PC-3 (cell line): Measurements from ENCODE around the gene ENO4. TPM values are rescaled to one million over a fixed set of nuclear protein-coding genes. Genes with fewer than 3 reads are reported as not detected.

Experiments
- ATAC-seq: fragments of 200-7000 bp; cut with Tn5 transposase; 2 replicates; pipeline ENCODE4 v1.9.1; 2020; ENCODE audit warnings: mild to moderate bottlenecking, moderate library complexity
- BruUV-seq: library from RNA; stranded (reverse); fragments of 400-500 nt; replicated peaks from 2 replicates; lab custom pipeline; 2021; lab: Mats Ljungman, UMichigan
- CTCF ChIA-PET: fragments of 300-600 bp; sonication (Branson Sonifier 250); formaldehyde crosslinking; loops from one replicate; lab custom pipeline; 2022; ENCODE audit warnings: antibody characterized with exemption; lab: Charles Lee
- POLR2A ChIA-PET: fragments of 300-600 bp; sonication (Branson Sonifier 250); formaldehyde crosslinking; loops from one replicate; lab custom pipeline; 2022; ENCODE audit warnings: antibody characterized with exemption; ENCODE audit not compliant: unreplicated experiment; lab: Charles Lee
- DNase-seq: peaks from one replicate; pipeline ENCODE4 v3.0.0-alpha.2; 2015
- H2AFZ ChIP-seq: fragments of 300-600 bp; sonication (generic); 2 replicates; pipeline ENCODE4 v1.6.0; 2016; ENCODE audit warnings: antibody characterized with exemption, low read length
- H3F3A ChIP-seq: fragments of 300-600 bp; sonication (generic); one replicate; pipeline ENCODE4 v1.6.0; 2017; ENCODE audit warnings: antibody characterized with exemption, low read length, control low read depth, mild to moderate bottlenecking; ENCODE audit not compliant: unreplicated experiment
- H3K27ac ChIP-seq: fragments of 300-600 bp; sonication (generic); 2 replicates; pipeline ENCODE4 v1.5.1; 2016; ENCODE audit warnings: mild to moderate bottlenecking, low read length
- H3K27me3 ChIP-seq: fragments of 300-600 bp; sonication (generic); 2 replicates; pipeline ENCODE4 v1.6.1; 2016; ENCODE audit warnings: low read length, mixed read lengths
- H3K36me3 ChIP-seq: fragments of 300-600 bp; sonication (generic); 2 replicates; pipeline ENCODE4 v1.6.1; 2016; ENCODE audit warnings: low read depth, mixed run types, low read length, mixed read lengths
- H3K4me1 ChIP-seq: fragments of 300-600 bp; sonication (generic); 2 replicates; pipeline ENCODE4 v1.5.1; 2016; ENCODE audit warnings: low read length; ENCODE audit not compliant: insufficient read depth
- H3K4me2 ChIP-seq: fragments of 300-600 bp; sonication (generic); 2 replicates; pipeline ENCODE4 v1.6.0; 2016; ENCODE audit warnings: low read length
- H3K4me3 ChIP-seq: fragments of 300-600 bp; sonication (generic); 2 replicates; pipeline ENCODE4 v1.5.1; 2016; ENCODE audit warnings: mild to moderate bottlenecking, low read length, mixed read lengths
- H3K79me2 ChIP-seq: fragments of 300-600 bp; sonication (generic); 2 replicates; pipeline ENCODE4 v1.6.1; 2017; ENCODE audit warnings: low read length, mixed read lengths
- H3K9ac ChIP-seq: fragments of 300-600 bp; sonication (generic); 2 replicates; pipeline ENCODE4 v1.6.0; 2016; ENCODE audit warnings: mild to moderate bottlenecking, low read length
- H3K9me2 ChIP-seq: fragments of 300-600 bp; sonication (generic); replicated peaks from 2 replicates; pipeline ENCODE4 v1.6.1; 2016; ENCODE audit warnings: mixed run types, low read length, mixed read lengths
- H3K9me3 ChIP-seq: fragments of 300-600 bp; sonication (generic); 2 replicates; pipeline ENCODE4 v1.6.1; 2016; ENCODE audit warnings: low read length, mixed read lengths
- H4K20me1 ChIP-seq: fragments of 300-600 bp; sonication (generic); 2 replicates; pipeline ENCODE4 v1.6.1; 2016; ENCODE audit warnings: low read length, mixed read lengths
- EZH2 ChIP-seq: fragments of 300-600 bp; sonication (generic); IDR thresholded peaks from one replicate; pipeline ENCODE4 v1.6.1; 2017; ENCODE audit warnings: antibody characterized with exemption, mild to moderate bottlenecking, low read length; ENCODE audit not compliant: unreplicated experiment
- EZH2phosphoT487 ChIP-seq: fragments of 300-600 bp; sonication (generic); IDR thresholded peaks from 2 replicates; pipeline ENCODE4 v1.6.1; 2018; ENCODE audit warnings: mild to moderate bottlenecking, antibody characterized with exemption, low read length, borderline replicate concordance
- intact Hi-C: fragments of 100-400 bp; cut with micrococcal nuclease; formaldehyde crosslinking; loops from 2 replicates; pipeline ENCODE4 v1.9.0; 2023
- total RNA-seq: library from RNA; depleted of rRNA; stranded (reverse); fragments of >200 nt; gene quantifications from 2 replicates; pipeline ENCODE4 v1.2.3, GENCODE V29; 2014; rRNA removed
- TF ChIP-seq, protein P1 (sequence below): fragments of 300-600 bp; sonication (generic); conservative IDR thresholded peaks from 2 replicates; pipeline ENCODE4 v1.5.1; 2017; ENCODE audit warnings: antibody characterized with exemption, low read depth, mild to moderate bottlenecking, low read length

The ENO4 gene
- total RNA-seq, 1 experiment from 2014 or later = not detected

DNA sequence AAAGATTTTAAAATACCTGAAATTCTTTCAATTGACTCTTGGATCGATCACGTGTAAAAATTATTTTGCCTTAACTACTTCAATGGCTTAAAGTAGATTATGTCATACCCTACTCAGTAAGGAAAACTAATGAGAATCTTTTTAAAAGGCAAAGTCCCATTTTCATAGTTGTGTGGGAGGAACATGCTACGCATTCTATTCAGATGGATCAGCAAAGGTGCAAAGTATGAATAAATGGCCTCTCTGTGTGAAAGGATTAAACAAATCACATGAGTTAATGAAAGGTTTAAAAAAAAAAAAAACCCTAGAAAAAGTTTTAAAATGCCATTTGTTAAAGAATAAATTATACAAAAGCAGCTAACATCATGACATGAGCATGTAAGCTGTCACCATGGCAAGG, 77.1 kb downstream of the ENO4 start:
- ATAC-seq = no peak
- no peaks in the 10 kb centered on the region for H3K79me2 ChIP-seq
- POLR2A ChIA-PET = no interaction called here

DNA sequence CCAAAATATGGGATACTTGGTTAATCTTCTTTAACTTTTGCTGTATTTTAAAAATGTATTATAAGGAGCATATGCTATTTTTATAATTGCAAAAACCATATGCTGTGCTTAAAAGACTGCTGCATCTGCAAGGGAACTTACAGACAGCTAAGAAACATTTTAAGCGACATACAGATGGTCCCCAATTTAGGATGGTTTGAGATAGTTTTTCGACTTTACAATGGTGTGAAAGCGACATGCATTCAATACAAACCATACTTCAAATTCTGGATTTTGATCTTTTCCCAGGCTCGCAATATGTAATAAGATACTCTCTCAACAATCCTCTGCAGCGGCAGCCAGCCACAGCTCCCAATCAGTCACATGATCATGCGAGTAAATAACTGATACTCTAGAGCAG, 82.5 kb downstream of the ENO4 start:
- intact Hi-C loops = no loop called here
- Histone ChIP-seq H3K9ac (no peak overlapping the region), H3K4me3 (no peak overlapping the region), H3K27ac (no peak overlapping the region), H4K20me1 (no peaks in the 10 kb centered on the region), H3K27me3 (no peaks in the 10 kb centered on the region), H3K36me3 (peaks cover 8% of the 10 kb centered on the region), H3F3A (no peaks in the 10 kb centered on the region), H3K79me2 (no peaks in the 10 kb centered on the region), H2AFZ (no peak overlapping the region), H3K9me2 (no peaks in the 10 kb centered on the region), H3K4me2 (no peak overlapping the region), H3K4me1 (no peaks in the 10 kb centered on the region), H3K9me3 (no peaks in the 10 kb centered on the region)
- TF ChIP-seq, protein P1, sequence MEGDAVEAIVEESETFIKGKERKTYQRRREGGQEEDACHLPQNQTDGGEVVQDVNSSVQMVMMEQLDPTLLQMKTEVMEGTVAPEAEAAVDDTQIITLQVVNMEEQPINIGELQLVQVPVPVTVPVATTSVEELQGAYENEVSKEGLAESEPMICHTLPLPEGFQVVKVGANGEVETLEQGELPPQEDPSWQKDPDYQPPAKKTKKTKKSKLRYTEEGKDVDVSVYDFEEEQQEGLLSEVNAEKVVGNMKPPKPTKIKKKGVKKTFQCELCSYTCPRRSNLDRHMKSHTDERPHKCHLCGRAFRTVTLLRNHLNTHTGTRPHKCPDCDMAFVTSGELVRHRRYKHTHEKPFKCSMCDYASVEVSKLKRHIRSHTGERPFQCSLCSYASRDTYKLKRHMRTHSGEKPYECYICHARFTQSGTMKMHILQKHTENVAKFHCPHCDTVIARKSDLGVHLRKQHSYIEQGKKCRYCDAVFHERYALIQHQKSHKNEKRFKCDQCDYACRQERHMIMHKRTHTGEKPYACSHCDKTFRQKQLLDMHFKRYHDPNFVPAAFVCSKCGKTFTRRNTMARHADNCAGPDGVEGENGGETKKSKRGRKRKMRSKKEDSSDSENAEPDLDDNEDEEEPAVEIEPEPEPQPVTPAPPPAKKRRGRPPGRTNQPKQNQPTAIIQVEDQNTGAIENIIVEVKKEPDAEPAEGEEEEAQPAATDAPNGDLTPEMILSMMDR = no peak
- TF ChIP-seq EZH2phosphoT487 = no peak
- TF ChIP-seq EZH2 = no peak
- no TSS peak for BruUV-seq
- DNase-seq = no peak
- CTCF ChIA-PET = no interaction called here
- no peak for ATAC-seq
- POLR2A ChIA-PET = no interaction called here

More for the DNA sequence above, 77.1 kb downstream of the ENO4 start:
- Histone ChIP-seq H3F3A (no peaks in the 10 kb centered on the region), H4K20me1 (no peaks in the 10 kb centered on the region), H3K4me2 (no peak overlapping the region), H3K4me1 (no peaks in the 10 kb centered on the region), H3K9ac (no peak overlapping the region), H3K9me2 (no peaks in the 10 kb centered on the region), H3K4me3 (no peak overlapping the region), H2AFZ (no peak overlapping the region), H3K36me3 (peaks cover 8% of the 10 kb centered on the region), H3K27me3 (no peaks in the 10 kb centered on the region), H3K9me3 (no peaks in the 10 kb centered on the region), H3K27ac (no peak overlapping the region)
- CTCF ChIA-PET = no interaction called here
- DNase-seq = no peak
- intact Hi-C loops = no loop called here
- TF ChIP-seq, protein P1 = no peak
- TF ChIP-seq EZH2 (no peak), EZH2phosphoT487 (no peak)
- BruUV-seq = no TSS peak

Other genes with a start within 250 kb of the ENO4 start
- not detected in 2 replicates for gene PNLIPRP2, start 228.5 kb upstream of the ENO4 start, total RNA-seq
- gene HSPA12A, start 106.9 kb upstream of the ENO4 start, total RNA-seq = 1.8 and 3.1 TPM in 2 replicates
- 9.0 and 13.0 TPM in 2 replicates for gene SHTN1, start 155.7 kb downstream of the ENO4 start, total RNA-seq